SK-N-SH (cell line): ENCODE results near the gene CRYGC. TPM values are rescaled to one million over a fixed set of nuclear protein-coding genes. Genes with fewer than 3 reads are reported as not detected.
A peak's percentile ranks its signal among the peaks of the same experiment; 100 is the strongest.

ENCODE experiments used
- CTCF ChIA-PET: fragments of 300-600, 350-600 bp; formaldehyde crosslinking; extraction: SDS; loops from one replicate; lab custom pipeline; 2021; lab: Yijun Ruan, JAX
- POLR2A ChIA-PET: fragments of 350-600 bp; sonication (Branson Sonifier 250); formaldehyde crosslinking; extraction: SDS; loops from one replicate; lab custom pipeline; 2020; ENCODE audit warnings: antibody characterized with exemption, inconsistent platforms; lab: Yijun Ruan, JAX
- DNase-seq: peaks from one replicate; pipeline ENCODE4 v3.0.0; 2012
- H2AFZ ChIP-seq: fragments of 200-600 bp; sonication (generic); 2 replicates; pipeline ENCODE4 v1.8.1; 2016; ENCODE audit warnings: antibody characterized with exemption, mild to moderate bottlenecking, low read depth
- H3F3A ChIP-seq: fragments of 200-600 bp; sonication (generic); replicated peaks from 2 replicates; pipeline ENCODE3; 2016; ENCODE audit warnings: antibody characterized with exemption, mild to moderate bottlenecking; ENCODE audit not compliant: insufficient read depth
- H3K27ac ChIP-seq, 2 experiments: fragments of 200-500 bp in 1 of 2; fragments of 200-600 bp in 1 of 2; sonication (Bioruptor generic) in 1 of 2; sonication (generic), shearing (Covaris generic) in 1 of 2; 2 replicates each; pipeline versions ENCODE4 v1.5.1 to v1.6.1; 2014 to 2016; ENCODE audit warnings: low read depth in 2 of 2, inconsistent platforms in 1 of 2, low read length in 1 of 2, mild to moderate bottlenecking in 1 of 2, mixed read lengths in 1 of 2
- H3K27me3 ChIP-seq: fragments of 200-600 bp; sonication (generic), shearing (Covaris generic); 2 replicates; pipeline ENCODE4 v1.6.1; 2016; ENCODE audit warnings: mixed run types; ENCODE audit not compliant: insufficient read depth
- H3K36me3 ChIP-seq, 2 experiments: fragments of 200-500 bp in 1 of 2; fragments of 200-600 bp in 1 of 2; sonication (Bioruptor generic) in 1 of 2; sonication (generic) in 1 of 2; replicated peaks in 1 of 2; 2 replicates each; pipeline versions ENCODE3 to v1.5.1; 2014 to 2016; ENCODE audit warnings: low read length in 1 of 2, mild to moderate bottlenecking in 1 of 2; ENCODE audit not compliant: insufficient read depth in 2 of 2, control insufficient read depth in 1 of 2
- H3K4me1 ChIP-seq, 2 experiments: fragments of 200-500 bp in 1 of 2; fragments of 200-600 bp in 1 of 2; sonication (Bioruptor generic) in 1 of 2; sonication (generic), shearing (Covaris generic) in 1 of 2; 2 replicates each; pipeline versions ENCODE4 v1.5.1 to v1.6.1; 2014 to 2016; ENCODE audit warnings: low read depth in 1 of 2, low read length in 1 of 2, mixed run types in 1 of 2; ENCODE audit not compliant: insufficient read depth in 2 of 2, control insufficient read depth in 1 of 2
- H3K4me2 ChIP-seq: fragments of 200-600 bp; sonication (generic), shearing (Covaris generic); 2 replicates; pipeline ENCODE4 v1.6.1; 2017; ENCODE audit warnings: mixed run types
- H3K4me3 ChIP-seq, 2 experiments: fragments of 200-500 bp in 1 of 2; fragments of 200-600 bp in 1 of 2; sonication (Bioruptor generic) in 1 of 2; sonication (generic), shearing (Covaris generic) in 1 of 2; 2 replicates each; pipeline versions ENCODE4 v1.5.1 to v1.8.1; 2014 to 2016; ENCODE audit warnings: low read depth in 2 of 2, inconsistent platforms in 1 of 2, low read length in 1 of 2, mild to moderate bottlenecking in 1 of 2, mixed read lengths in 1 of 2, moderate library complexity in 1 of 2
- H3K79me2 ChIP-seq: fragments of 200-600 bp; sonication (generic); 2 replicates; pipeline ENCODE4 v1.8.1; 2017; ENCODE audit warnings: mild to moderate bottlenecking; ENCODE audit not compliant: insufficient read depth
- H3K9ac ChIP-seq: fragments of 200-600 bp; sonication (generic); 2 replicates; pipeline ENCODE4 v1.6.1; 2017; ENCODE audit warnings: mixed run types
- H3K9me2 ChIP-seq: fragments of 200-600 bp; sonication (generic); 2 replicates; pipeline ENCODE4 v1.6.1; 2017; ENCODE audit warnings: mixed run types
- H3K9me3 ChIP-seq: fragments of 200-600 bp; sonication (generic); 2 replicates; pipeline ENCODE4 v1.6.1; 2017; ENCODE audit warnings: mixed run types, mild to moderate bottlenecking, moderate library complexity
- H4K20me1 ChIP-seq: fragments of 200-600 bp; sonication (generic); 2 replicates; pipeline ENCODE4 v1.6.1; 2017; ENCODE audit warnings: mild to moderate bottlenecking, mixed run types; ENCODE audit not compliant: insufficient read depth
- CHD2 ChIP-seq: fragments of 150-350 bp; IDR thresholded peaks from 2 replicates; pipeline ENCODE4 v1.6.1; 2018; ENCODE audit warnings: low read length; ENCODE audit not compliant: partially characterized antibody
- ELF1 ChIP-seq: IDR thresholded peaks from 2 replicates; pipeline ENCODE4 v1.4.0; 2012
- EZH2phosphoT487 ChIP-seq: fragments of 200-600 bp; sonication (generic); IDR thresholded peaks from 2 replicates; pipeline ENCODE4 v1.6.1; 2017; ENCODE audit warnings: low read depth, mixed run types, mild to moderate bottlenecking, antibody characterized with exemption, moderate library complexity, borderline replicate concordance
- FOSL2 ChIP-seq: IDR thresholded peaks from 2 replicates; pipeline ENCODE4 v1.4.0; 2012; ENCODE audit warnings: low read depth, mild to moderate bottlenecking, moderate library complexity, borderline replicate concordance
- GABPA ChIP-seq: IDR thresholded peaks from 2 replicates; pipeline ENCODE4 v1.4.0; 2012; ENCODE audit warnings: low read depth, mild to moderate bottlenecking
- GATA2 ChIP-seq: sonication (generic); formaldehyde crosslinking; IDR thresholded peaks from 2 replicates; pipeline ENCODE4 v1.5.0; 2020; ENCODE audit warnings: mild to moderate bottlenecking, missing genetic modification reagents
- MAX ChIP-seq: IDR thresholded peaks from 2 replicates; pipeline ENCODE4 v1.4.0; 2012; ENCODE audit warnings: low read depth
- MXI1 ChIP-seq: IDR thresholded peaks from 2 replicates; pipeline ENCODE4 v1.6.1; 2012; ENCODE audit warnings: mild to moderate bottlenecking, low read depth, low read length, improper control_type of control experiment
- NFIC ChIP-seq: IDR thresholded peaks from 2 replicates; pipeline ENCODE4 v1.4.0; 2012; ENCODE audit warnings: borderline replicate concordance
- RCOR1 ChIP-seq: fragments of 150-350 bp; IDR thresholded peaks from 2 replicates; pipeline ENCODE4 v1.6.1; 2017; ENCODE audit warnings: antibody characterized with exemption, low read length
- REST ChIP-seq: IDR thresholded peaks from 2 replicates; pipeline ENCODE4 v1.6.1; 2012; ENCODE audit warnings: mild to moderate bottlenecking, low read depth, low read length, moderate library complexity
- SMC3 ChIP-seq: IDR thresholded peaks from 2 replicates; pipeline ENCODE4 v1.6.1; 2012; ENCODE audit warnings: low read depth, low read length, improper control_type of control experiment
- TAF1 ChIP-seq: IDR thresholded peaks from 2 replicates; pipeline ENCODE4 v1.6.1; 2012; ENCODE audit warnings: low read depth, mild to moderate bottlenecking, low read length, moderate library complexity, borderline replicate concordance
- TCF12 ChIP-seq: IDR thresholded peaks from 2 replicates; pipeline ENCODE4 v1.4.0; 2012
- TEAD4 ChIP-seq: IDR thresholded peaks from 2 replicates; pipeline ENCODE4 v1.4.0; 2012; ENCODE audit warnings: mild to moderate bottlenecking, borderline replicate concordance; ENCODE audit not compliant: insufficient read depth
- WGBS: methylation state at CpG from one replicate; pipeline ENCODE4 v1.1.6; 2017; ENCODE audit warnings: low lambda C conversion rate; 5-methylcytosine and 5-hydroxymethylcytosine counted together
- polyA plus RNA-seq, 3 experiments: library from polyadenylated mRNA; depleted of rRNA; stranded (reverse); fragments of >200 nt; gene quantifications; 2 replicates each; pipeline ENCODE4 v1.2.3, GENCODE V29; 2012
- TF ChIP-seq, protein P1 (sequence below): fragments of 150-350 bp; IDR thresholded peaks from 2 replicates; pipeline ENCODE4 v1.6.1; 2017; ENCODE audit warnings: antibody characterized with exemption, low read length, low read depth, borderline replicate concordance

The CRYGC gene
- polyA plus RNA-seq, 1 of the 3 experiments (the other 2 are of a cell fraction): 0.31 TPM

DNA sequence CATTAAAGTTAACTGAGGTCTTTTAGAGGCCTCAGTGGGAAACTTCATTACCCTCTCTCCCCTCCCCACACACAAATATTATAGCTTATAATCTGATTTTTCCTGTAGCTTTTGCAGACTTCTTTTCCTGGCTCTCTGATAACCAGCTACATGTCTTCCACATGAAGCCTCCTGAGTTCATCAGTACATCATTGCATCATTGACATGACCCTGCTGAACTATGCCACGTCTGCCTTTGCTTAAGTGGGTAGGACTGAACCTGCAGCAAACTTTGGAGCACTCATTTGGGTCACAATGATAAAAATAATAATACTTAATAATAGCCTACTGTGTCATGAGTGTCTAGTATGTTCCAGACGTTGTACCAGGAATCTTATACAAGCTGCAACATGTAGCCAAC is 26.8 kb upstream of the CRYGC start:
- Histone ChIP-seq H3F3A (no peaks in the 10 kb centered on the region), H3K27ac (no peak overlapping the region), H3K9me3 (no peaks in the 10 kb centered on the region), H3K9ac (no peak overlapping the region), H3K4me2 (no peak overlapping the region), H3K79me2 (no peaks in the 10 kb centered on the region), H3K4me3 (no peak overlapping the region), H3K36me3 (no peaks in the 10 kb centered on the region), H3K9me2 (no peaks in the 10 kb centered on the region), H4K20me1 (no peaks in the 10 kb centered on the region), H3K27me3 (no peaks in the 10 kb centered on the region), H2AFZ (no peak overlapping the region), H3K4me1 (no peaks in the 10 kb centered on the region)
- ChIA-PET POLR2A (no interaction called here), CTCF (interaction anchor here (0.8 to 2.5 kb wide), 4 partner anchors 9 to 97 kb away, joined by 3 to 14 read pairs (median 4); no protein-coding TSS in a partner anchor)
- 38% methylated on average over 2 of the region's 2 CpGs for WGBS
- no peak for DNase-seq
- TF ChIP-seq GATA2 (CRISPR knock-in tag) (no peak), ELF1 (no peak), TEAD4 (no peak), FOSL2 (no peak), REST (no peak), GABPA (no peak), CHD2 (no peak), MXI1 (no peak), MAX (no peak), NFIC (no peak), TCF12 (no peak), RCOR1 (no peak), TAF1 (no peak), EZH2phosphoT487 (no peak)
- TF ChIP-seq, protein P1, sequence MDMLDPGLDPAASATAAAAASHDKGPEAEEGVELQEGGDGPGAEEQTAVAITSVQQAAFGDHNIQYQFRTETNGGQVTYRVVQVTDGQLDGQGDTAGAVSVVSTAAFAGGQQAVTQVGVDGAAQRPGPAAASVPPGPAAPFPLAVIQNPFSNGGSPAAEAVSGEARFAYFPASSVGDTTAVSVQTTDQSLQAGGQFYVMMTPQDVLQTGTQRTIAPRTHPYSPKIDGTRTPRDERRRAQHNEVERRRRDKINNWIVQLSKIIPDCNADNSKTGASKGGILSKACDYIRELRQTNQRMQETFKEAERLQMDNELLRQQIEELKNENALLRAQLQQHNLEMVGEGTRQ: no peak

- no peaks in the 10 kb centered on the region for H3K4me1 ChIP-seq
- ChIA-PET POLR2A (no interaction called here), CTCF (no interaction called here)
- no peaks in the 10 kb centered on the region for H3K9me2 ChIP-seq
- no peaks in the 10 kb centered on the region for H3K27me3 ChIP-seq
- peak; percentile 12; the same call in 1 of the 2 replicates for TF ChIP-seq TCF12
- no peak for TF ChIP-seq SMC3
- no peak overlapping the region for H2AFZ ChIP-seq
- H3K9me3 ChIP-seq: no peaks in the 10 kb centered on the region
- no peak overlapping the region for H3K4me3 ChIP-seq
- no peaks in the 10 kb centered on the region for H4K20me1 ChIP-seq
- no peak overlapping the region for H3K9ac ChIP-seq
- DNase-seq: no peak
- no peaks in the 10 kb centered on the region for H3K36me3 ChIP-seq
- no peaks in the 10 kb centered on the region for H3K79me2 ChIP-seq
- H3K27ac ChIP-seq: no peak overlapping the region
- H3F3A ChIP-seq: no peaks in the 10 kb centered on the region
- no peak overlapping the region for H3K4me2 ChIP-seq
These were observed 23.5 kb upstream of the CRYGC start for GRCh38 chr2:208153156-208153555.
